NCI-H69 (cell line): ENCODE measurements around the gene RBM5.
"Not testable (repeated sequence)": the region's sequence is repeated elsewhere in the genome, so short reads cannot be mapped to it uniquely, and the experiment has no call there.

Source experiments
- DNase-seq: peaks from one replicate; lab custom pipeline; 2025; lab: John Stamatoyannopoulos, UW

The RBM5 gene

DNA sequence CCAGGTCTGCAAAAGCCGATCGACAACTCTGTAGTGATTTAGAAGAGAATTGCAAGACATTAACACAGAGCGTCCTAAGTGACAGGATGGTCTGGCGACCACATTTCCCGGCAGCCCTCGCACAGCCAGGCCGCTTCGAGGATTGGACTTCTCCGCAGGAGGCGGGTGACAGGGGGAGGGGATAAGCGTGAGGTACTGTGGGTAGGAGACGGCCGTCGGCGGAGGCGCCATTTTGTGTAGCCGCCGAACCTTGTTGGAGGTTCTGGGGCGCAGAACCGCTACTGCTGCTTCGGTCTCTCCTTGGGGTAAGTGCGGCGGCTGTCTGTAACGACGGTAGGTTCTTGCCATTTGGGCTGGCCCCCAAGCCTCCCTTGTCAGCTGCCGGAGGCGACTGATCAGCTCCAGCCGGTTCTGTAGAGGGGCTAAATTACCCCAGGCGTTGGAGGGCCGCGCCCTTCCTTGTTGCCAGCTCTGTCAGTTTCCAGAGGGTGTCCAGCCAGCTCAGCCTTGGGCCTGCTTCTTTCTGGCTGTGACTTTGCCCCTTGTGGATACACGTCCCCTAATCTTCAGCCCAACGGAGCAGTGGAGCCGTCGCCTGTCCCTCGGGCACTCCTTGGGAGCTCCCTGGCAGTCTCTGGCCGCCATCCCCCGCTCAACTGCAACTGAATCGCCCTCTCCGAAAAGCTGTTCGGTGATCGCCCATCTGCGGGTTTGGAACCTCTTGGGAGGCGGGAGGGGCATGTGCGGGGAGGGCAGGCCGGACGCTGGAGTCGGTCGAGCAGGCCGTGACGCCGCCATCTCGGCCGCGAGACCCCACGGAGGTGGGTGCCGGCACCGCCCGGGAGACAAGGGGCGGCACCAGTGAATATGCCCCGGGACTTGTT, at the start of gene RBM5:
TSS of gene RBM5 (plus strand) at position 195 of the 884 bp plus-strand sequence. CDS start 1,516 bp downstream, outside the sequence.
- peak; percentile 90 for DNase-seq

DNA sequence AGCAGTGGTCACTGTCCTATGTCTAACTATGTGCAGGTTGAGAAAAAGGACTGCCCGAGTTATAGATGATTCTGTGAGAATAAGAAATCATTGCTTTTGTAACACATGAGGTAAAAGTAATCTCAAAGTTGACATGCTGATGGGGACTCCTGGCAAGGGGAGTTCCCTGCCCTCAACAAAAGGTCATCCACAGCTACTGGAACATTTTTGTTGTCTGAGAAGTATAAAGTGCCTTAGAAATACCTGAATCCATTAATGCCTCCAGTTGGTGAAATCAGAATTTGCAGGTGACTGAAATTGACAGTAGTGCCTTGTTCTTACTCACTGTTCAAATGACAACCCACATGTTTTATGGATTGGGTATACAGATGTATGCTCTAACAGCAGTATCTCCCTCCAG, 43.7 kb upstream of the RBM5 start:
- DNase-seq, result no peak

- no peak for DNase-seq
Measured at GRCh38 chr3:50047426-50047825, 41.3 kb upstream of the RBM5 start.

- peak; percentile 38 for DNase-seq
Measured at GRCh38 chr3:50050361-50050760, 38.4 kb upstream of the RBM5 start.

GRCh38 chr3:50057756-50058155, 31.0 kb upstream of the RBM5 start:
- DNase-seq, result no peak

GRCh38 chr3:50068134-50068533, 20.6 kb upstream of the RBM5 start:
- no peak for DNase-seq

GRCh38 chr3:50078091-50078490, 10.6 kb upstream of the RBM5 start:
- no peak for DNase-seq

GRCh38 chr3:50078622-50079021, 10.1 kb upstream of the RBM5 start:
- peak; percentile 1 for DNase-seq

GRCh38 chr3:50084951-50085350, 3.8 kb upstream of the RBM5 start:
- DNase-seq, result not testable (repeated sequence)

DNA sequence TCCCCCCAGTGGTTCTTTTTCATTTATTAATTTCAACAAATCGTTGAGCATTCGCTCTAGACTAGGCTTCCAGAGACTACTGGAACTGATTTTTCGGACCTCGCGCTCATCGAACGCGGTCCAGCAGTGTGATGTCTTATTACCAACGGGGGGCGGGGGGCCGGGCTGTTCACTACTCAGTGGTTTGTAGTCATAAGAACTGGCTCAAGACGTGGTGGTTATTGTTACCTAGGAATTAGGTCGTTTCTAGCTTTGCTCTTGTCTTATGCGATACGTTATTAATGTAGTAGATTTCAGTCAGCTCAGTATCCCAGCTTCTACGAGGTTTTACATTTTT, 858 bp downstream of the RBM5 start:
- peak; percentile 32 for DNase-seq

DNA sequence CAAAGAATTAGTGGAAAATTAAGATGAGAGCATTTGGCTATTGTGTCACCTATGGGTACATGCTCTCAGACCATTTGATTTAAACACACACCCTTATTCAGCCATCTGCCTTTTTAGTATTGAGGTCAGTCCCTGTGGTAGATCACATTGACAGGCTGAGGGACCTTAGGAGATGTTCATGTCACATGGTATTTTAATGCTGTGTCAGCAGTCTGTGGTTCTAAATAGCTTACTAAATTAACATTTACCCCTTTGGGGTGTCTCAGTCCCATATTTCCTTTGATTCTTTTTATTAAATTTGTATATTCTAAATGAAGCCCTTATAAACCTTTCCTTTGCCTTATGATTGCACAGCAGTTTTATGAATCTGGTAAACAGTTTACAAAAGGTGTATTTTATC, 2.3 kb downstream of the RBM5 start:
- no peak for DNase-seq

DNA sequence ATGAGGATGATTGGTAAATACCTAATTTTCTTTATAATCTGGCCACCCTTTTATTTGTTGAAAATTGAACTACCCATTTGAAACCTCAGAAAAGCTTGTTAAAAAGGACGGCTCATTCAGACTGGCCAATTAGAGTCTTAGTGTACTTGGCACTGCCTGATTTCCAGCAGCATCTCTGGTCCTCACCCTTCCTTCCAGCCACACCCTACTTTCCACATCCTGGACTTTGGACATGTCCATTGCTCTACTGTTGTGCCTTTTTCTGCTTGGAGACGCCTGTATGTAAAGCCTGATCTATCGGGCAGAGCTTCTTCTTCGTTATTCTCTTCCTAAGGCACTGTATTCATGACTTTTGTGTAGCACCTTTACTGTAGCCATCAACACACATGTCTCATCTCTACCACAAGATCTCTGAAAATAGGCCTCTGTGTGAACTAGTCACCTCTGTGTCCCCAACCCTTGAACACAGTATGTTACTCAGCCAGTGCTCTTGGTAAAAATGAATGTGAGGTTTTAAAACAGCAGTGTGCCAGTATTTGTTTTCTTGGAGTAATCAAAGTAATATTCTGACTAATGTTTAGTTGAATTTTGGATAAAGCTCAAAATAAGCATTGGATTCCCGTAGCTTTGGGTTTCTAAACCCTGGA, 6.8 kb downstream of the RBM5 start:
- DNase-seq, result no peak

GRCh38 chr3:50100386-50100785, 11.7 kb downstream of the RBM5 start:
- no peak for DNase-seq

DNA sequence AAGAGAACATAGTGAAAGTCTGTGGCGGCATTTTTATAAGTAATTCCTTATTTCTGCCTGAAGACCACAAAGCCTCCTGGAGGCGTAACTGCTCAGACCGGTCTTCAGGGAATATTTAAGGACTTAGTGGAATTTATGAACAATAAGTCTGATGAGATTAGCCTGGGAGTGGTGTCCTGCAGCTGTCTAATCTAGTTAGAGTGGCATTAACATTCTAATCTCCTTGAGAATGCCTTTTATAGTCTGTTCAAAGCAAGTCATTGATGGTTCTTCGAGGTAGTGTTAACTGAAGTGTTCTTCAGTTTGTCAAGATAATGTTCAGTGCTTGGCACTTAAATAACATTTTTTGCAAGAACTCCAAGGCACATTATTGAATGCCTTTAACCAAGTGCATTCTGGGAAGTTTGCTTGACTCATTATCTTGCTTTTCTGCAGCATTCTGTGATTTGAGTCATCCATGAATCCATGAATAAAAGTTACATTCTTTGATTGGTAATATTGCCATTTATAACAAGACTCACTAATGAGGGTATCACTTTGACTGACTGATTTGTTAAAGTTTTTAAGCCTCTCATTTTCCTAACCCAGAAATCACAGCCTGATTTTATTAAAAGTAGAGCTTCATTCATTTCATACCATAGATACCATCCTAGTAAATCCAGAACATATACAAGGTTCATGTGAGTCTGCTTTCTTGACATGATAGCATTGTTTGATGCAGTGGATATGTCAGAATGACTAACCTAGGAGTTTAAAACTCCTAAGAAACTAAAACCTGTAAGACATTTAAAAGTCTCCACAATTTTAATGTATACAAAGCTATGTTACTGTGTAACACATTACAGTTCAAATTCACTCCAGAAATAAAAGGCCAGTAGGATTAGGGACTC, 12.5 kb downstream of the RBM5 start:
- no peak for DNase-seq

DNA sequence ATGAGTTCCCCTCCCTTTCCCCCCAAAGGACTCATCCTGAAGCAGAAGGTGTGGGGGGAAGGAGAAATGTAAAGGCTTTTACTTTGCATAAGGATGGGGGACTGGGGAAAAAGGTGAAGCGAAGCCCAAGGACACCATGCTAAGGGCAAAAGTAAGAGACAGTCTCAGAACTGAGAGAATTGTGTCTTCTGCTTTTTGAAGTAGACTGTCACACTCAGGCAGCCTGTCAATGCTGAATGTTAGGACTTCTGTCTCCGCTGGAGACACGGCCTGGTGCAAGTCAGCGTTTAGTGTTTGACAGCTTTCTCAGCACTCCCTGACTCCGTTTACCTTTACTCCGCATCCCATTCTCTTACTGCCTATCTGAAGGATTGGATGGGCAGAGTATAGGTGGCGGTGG, 13.8 kb downstream of the RBM5 start:
- DNase-seq, result no peak

GRCh38 chr3:50111757-50112156, 23.0 kb downstream of the RBM5 start:
- no peak for DNase-seq

DNA sequence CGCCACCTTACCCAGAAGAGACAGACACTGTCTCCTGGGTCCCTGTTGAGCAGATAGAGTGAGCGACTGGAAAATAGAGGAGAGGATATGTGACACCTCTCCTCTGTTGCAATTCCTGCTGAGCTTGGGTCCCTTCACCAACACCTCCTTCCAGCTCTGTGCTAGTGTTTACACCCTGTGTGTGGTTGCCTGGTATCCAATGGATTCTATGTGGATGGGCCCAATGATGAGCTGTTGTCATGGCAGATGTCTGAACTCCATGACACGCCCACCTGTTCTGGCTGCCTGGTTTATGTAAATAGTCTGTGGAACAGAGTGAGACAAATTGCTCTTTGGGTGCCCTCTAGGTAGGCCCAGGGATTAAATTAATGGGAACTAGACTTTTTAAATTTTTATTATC, 23.7 kb downstream of the RBM5 start:
- peak; percentile 34 for DNase-seq

- no peak for DNase-seq
Measured at GRCh38 chr3:50117120-50117519, 28.4 kb downstream of the RBM5 start.

DNA sequence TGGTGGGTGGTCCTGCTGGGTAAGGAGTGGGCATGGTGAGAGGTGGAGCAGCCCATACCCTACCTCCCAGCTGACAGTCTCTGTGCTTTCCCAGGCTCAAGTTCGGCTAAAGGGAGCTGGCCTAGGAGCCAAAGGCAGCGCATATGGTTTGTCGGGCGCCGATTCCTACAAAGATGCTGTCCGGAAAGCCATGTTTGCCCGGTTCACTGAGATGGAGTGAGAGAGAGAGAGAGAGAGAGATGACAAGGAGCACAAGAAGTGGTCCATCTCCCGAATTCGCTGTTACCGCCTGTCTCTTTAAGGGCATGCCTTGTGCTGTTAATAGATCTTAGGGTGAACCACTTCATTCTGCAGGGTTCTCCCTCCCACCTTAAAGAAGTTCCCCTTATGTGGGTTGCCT, 29.5 kb downstream of the RBM5 start:
- DNase-seq, result no peak

GRCh38 chr3:50119786-50120185, 31.1 kb downstream of the RBM5 start:
- no peak for DNase-seq

DNA sequence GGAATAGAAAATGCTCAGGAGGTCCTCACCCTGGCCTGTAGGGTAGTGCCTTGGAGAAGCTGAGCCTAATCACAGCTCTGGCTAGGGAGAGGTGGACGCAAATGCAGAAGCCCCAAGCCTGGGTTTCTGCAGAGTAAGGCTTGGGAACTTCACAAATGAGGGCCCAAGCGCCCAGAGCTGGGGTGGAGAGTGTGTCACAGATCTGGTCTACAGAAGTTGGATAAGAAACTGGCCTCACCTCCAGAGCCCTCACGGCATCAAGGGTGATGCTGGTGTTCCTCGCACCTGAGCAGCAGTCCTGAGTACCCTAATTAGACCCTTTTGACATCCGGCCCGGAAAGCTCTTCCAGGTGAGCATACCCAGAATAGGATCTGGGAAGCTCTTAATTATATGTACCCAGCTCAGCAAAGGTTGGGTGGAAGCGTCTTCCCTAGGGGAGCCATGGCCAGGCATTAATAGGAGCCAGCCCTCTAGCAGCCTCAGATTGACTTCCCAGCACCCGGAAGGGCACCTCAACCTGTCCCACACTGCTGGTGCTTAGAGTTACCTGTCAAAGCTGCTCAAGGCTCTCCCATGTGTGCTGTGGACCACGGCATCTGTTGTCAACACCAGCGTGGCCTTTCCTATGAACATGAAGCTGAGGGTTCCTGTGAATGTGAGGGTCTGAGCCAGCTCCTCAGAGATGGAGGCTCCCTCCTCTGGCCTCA, 31.8 kb downstream of the RBM5 start:
- no peak for DNase-seq
